ENCODE measurements around the gene DAB1. TPM values are rescaled to one million over a fixed set of nuclear protein-coding genes. Genes with fewer than 3 reads are reported as not detected.
A peak's percentile ranks its signal among the peaks of the same experiment; 100 is the strongest.

The DAB1 gene
- polyA plus RNA-seq, 3 donors, result not detected

DNA sequence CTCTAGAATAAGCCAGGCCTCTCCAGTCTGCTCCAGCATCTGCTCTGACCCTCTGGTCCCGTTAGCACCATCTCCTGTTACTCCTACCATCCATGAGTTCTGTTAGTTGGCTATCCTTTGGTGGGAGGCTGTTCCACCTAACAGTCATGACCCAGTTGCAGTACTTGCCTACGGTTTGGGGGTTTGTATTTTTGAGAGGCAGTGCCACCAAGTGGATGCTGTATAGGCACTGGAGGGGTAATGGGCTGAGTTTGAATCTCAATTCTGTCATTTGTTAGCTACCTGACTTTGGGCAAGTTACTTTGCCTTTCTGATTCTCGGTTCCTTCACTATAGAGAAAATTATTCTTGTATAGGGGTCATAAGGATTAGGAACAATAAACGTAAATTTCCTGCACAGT lies 445.9 kb downstream of the DAB1 start:
- Mint-ChIP-seq H3K4me3 (no peak overlapping the region), H3K9me3 (peaks cover 0 to 11% (median 2%) of the 10 kb centered on the region in 7 donors), H3K27ac (no peak overlapping the region), H3K36me3 (no peaks in the 10 kb centered on the region), H3K4me1 (no peaks in the 10 kb centered on the region), H3K27me3 (ENCODE audit: low read depth in 3 of 3) (peaks cover 0 to 6% (median 6%) of the 10 kb centered on the region in 3 donors)
- Histone ChIP-seq H3K4me2 (replicated peaks; ENCODE audit: extremely low read depth, low read length, poor library complexity, severe bottlenecking) (no peak overlapping the region), H2AFZ (ENCODE audit: insufficient read depth, low read depth, low read length, poor library complexity, severe bottlenecking) (no peak overlapping the region), H3K9ac (ENCODE audit: insufficient read depth, low read length, poor library complexity, severe bottlenecking) (no peak overlapping the region), H4K20me1 (ENCODE audit: insufficient read depth, low read length) (no peaks in the 10 kb centered on the region), H3K4me1 (ENCODE audit: control insufficient read depth in 1 of 2, insufficient read depth in 2 of 2, low read length in 2 of 2) (no peaks in the 10 kb centered on the region), H3K36me3 (replicated peaks in 1 of 2; ENCODE audit: control insufficient read depth in 1 of 2, insufficient read depth in 2 of 2, low read length in 2 of 2) (no peaks in the 10 kb centered on the region), H3K4me3 (replicated peaks in 1 of 3; ENCODE audit: low read depth in 2 of 3, low read length in 3 of 3) (no peak overlapping the region), H3K79me2 (ENCODE audit: insufficient read depth, low read length) (no peaks in the 10 kb centered on the region), H3K9me3 (replicated peaks in 1 of 2; ENCODE audit: control insufficient read depth in 1 of 2, insufficient read depth in 1 of 2, low read length in 2 of 2) (no peaks in the 10 kb centered on the region), H3K27ac (ENCODE audit: low read depth in 1 of 2, low read length in 2 of 2) (no peak overlapping the region), H3K27me3 (ENCODE audit: control insufficient read depth in 2 of 2, insufficient read depth in 2 of 2, low read length in 2 of 2) (no peaks in the 10 kb centered on the region)
- no CpG with 5 or more reads among the region's 4 CpGs for WGBS (ENCODE audit: insufficient coverage)
- intact Hi-C loops (cut with micrococcal nuclease), result no loop called here
- no peak for DNase-seq
- TF ChIP-seq, protein P1, sequence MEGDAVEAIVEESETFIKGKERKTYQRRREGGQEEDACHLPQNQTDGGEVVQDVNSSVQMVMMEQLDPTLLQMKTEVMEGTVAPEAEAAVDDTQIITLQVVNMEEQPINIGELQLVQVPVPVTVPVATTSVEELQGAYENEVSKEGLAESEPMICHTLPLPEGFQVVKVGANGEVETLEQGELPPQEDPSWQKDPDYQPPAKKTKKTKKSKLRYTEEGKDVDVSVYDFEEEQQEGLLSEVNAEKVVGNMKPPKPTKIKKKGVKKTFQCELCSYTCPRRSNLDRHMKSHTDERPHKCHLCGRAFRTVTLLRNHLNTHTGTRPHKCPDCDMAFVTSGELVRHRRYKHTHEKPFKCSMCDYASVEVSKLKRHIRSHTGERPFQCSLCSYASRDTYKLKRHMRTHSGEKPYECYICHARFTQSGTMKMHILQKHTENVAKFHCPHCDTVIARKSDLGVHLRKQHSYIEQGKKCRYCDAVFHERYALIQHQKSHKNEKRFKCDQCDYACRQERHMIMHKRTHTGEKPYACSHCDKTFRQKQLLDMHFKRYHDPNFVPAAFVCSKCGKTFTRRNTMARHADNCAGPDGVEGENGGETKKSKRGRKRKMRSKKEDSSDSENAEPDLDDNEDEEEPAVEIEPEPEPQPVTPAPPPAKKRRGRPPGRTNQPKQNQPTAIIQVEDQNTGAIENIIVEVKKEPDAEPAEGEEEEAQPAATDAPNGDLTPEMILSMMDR (IDR thresholded peaks at IDR 0.05), result no peak

DNA sequence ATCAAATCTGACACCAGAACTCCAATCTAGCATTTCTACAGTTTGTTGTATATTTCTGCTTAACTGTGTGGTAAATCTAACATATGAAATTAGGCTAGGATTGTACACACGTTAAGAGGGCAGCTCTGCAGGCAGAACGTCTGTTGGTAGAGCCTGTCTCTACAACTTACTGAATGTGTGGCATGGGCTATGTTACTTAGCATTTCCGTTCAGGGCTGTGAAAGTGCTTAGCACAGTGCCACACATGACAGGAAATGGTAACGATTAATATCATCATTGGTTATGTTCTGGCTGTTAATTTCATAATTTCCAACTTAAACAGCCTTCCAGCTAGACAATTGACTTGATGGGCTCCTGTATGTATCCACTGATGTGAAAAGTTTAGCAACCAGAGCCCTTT lies 448.4 kb downstream of the DAB1 start:
- no peak overlapping the region for H3K27ac Mint-ChIP-seq
- WGBS (ENCODE audit: insufficient coverage), result 75% methylated on average over 2 of the region's 4 CpGs
- Histone ChIP-seq H3K79me2 (ENCODE audit: insufficient read depth, low read length) (no peaks in the 10 kb centered on the region), H3K27me3 (ENCODE audit: control insufficient read depth in 2 of 2, insufficient read depth in 2 of 2, low read length in 2 of 2) (no peaks in the 10 kb centered on the region), H3K9me3 (replicated peaks in 1 of 2; ENCODE audit: control insufficient read depth in 1 of 2, insufficient read depth in 1 of 2, low read length in 2 of 2) (no peaks in the 10 kb centered on the region), H3K4me2 (replicated peaks; ENCODE audit: extremely low read depth, low read length, poor library complexity, severe bottlenecking) (no peak overlapping the region), H3K4me3 (replicated peaks in 1 of 3; ENCODE audit: low read depth in 2 of 3, low read length in 3 of 3) (no peak overlapping the region), H2AFZ (ENCODE audit: insufficient read depth, low read depth, low read length, poor library complexity, severe bottlenecking) (no peak overlapping the region), H3K36me3 (replicated peaks in 1 of 2; ENCODE audit: control insufficient read depth in 1 of 2, insufficient read depth in 2 of 2, low read length in 2 of 2) (no peaks in the 10 kb centered on the region), H3K9ac (ENCODE audit: insufficient read depth, low read length, poor library complexity, severe bottlenecking) (no peak overlapping the region), H3K27ac (ENCODE audit: low read depth in 1 of 2, low read length in 2 of 2) (no peak overlapping the region), H3K4me1 (ENCODE audit: control insufficient read depth in 1 of 2, insufficient read depth in 2 of 2, low read length in 2 of 2) (no peaks in the 10 kb centered on the region), H4K20me1 (ENCODE audit: insufficient read depth, low read length) (no peaks in the 10 kb centered on the region)
- TF ChIP-seq, protein P1 (IDR thresholded peaks at IDR 0.05), result no peak
- H3K4me3 Mint-ChIP-seq, result no peak overlapping the region
- H3K36me3 Mint-ChIP-seq, result no peaks in the 10 kb centered on the region
- H3K4me1 Mint-ChIP-seq, result no peaks in the 10 kb centered on the region
- peak in 1 of 3 donors; percentile 13 for DNase-seq
- peaks cover 0 to 22% (median 2%) of the 10 kb centered on the region in 7 donors for H3K9me3 Mint-ChIP-seq
- intact Hi-C loops (cut with micrococcal nuclease), result no loop called here
- H3K27me3 Mint-ChIP-seq (ENCODE audit: low read depth in 3 of 3), result peaks cover 0 to 6% (median 3%) of the 10 kb centered on the region in 3 donors

All from CD14-positive monocyte (primary cell).